Upper lobe of left lung (tissue), 6 donors: ENCODE results near the gene HAVCR1. TPM values are rescaled to one million over a fixed set of nuclear protein-coding genes. Genes with fewer than 3 reads are reported as not detected.
"Not testable (repeated sequence)": the region's sequence is repeated elsewhere in the genome, so short reads cannot be mapped to it uniquely, and the experiment has no call there.

Experiments used
- ATAC-seq, 2 donors: fragments of 200-7000 bp; cut with Tn5 transposase; one replicate each; pipeline ENCODE4 v1.9.1; 2022; ENCODE audit warnings: mild to moderate bottlenecking in 2 of 2, moderate library complexity in 2 of 2; ENCODE audit not compliant: low FRiP score in 2 of 2
- DNase-seq, 2 donors: peaks; one replicate each; pipeline ENCODE4 v3.0.0-alpha.2; 2019 to 2020
- H3K27ac ChIP-seq, 4 donors: fragments of 200-600 bp; sonication (generic); one replicate each; pipeline ENCODE4 v1.5.1; 2016 to 2019
- H3K27me3 ChIP-seq, 4 donors: fragments of 200-600 bp; sonication (generic); one replicate each; pipeline ENCODE4 v1.5.1; 2017 to 2019
- H3K36me3 ChIP-seq, 4 donors: fragments of 200-600 bp; sonication (generic); one replicate each; pipeline ENCODE4 v1.5.1; 2016 to 2019
- H3K4me1 ChIP-seq, 4 donors: fragments of 200-600 bp; sonication (generic); one replicate each; pipeline ENCODE4 v1.5.1; 2018 to 2019
- H3K4me3 ChIP-seq, 4 donors: fragments of 200-600 bp; sonication (generic); one replicate each; pipeline ENCODE4 v1.5.1; 2017 to 2019; ENCODE audit warnings: mild to moderate bottlenecking in 2 of 4, moderate library complexity in 1 of 4
- H3K9me3 ChIP-seq, 4 donors: fragments of 200-600 bp; sonication (generic); one replicate each; pipeline ENCODE4 v1.5.1; 2018 to 2019
- EP300 ChIP-seq, 4 donors: sonication (generic); formaldehyde crosslinking; IDR thresholded peaks; one replicate each; pipeline ENCODE4 v1.5.1; 2017; ENCODE audit warnings: antibody characterized with exemption in 4 of 4, control low read depth in 2 of 4
- POLR2A ChIP-seq, 4 donors: fragments of 450-650 bp; IDR thresholded peaks; one replicate each; pipeline ENCODE4 v1.5.1; 2016 to 2017; ENCODE audit warnings: antibody characterized with exemption in 4 of 4, mild to moderate bottlenecking in 2 of 4
- POLR2AphosphoS5 ChIP-seq, 2 donors: sonication (generic); formaldehyde crosslinking; IDR thresholded peaks; one replicate each; pipeline ENCODE4 v1.5.1; 2017; ENCODE audit warnings: antibody characterized with exemption in 2 of 2
- WGBS, 2 donors: methylation state at CpG; one replicate each; pipeline ENCODE4 v1.1.5; 2017 to 2018; 5-methylcytosine and 5-hydroxymethylcytosine counted together
- total RNA-seq, 6 donors: library from RNA; depleted of rRNA in 4 of 6; stranded (reverse); fragments of >200 nt in 4 of 6; gene quantifications; one replicate each; pipeline versions ENCODE4 v1.1.0 to v1.2.1, GENCODE V29; 2016 to 2021
- TF ChIP-seq, protein P1 (sequence below), 6 experiments: fragments of 450-650 bp in 4 of 6; fragments of 200-600 bp in 2 of 6; sonication (generic) in 2 of 6; IDR thresholded peaks; one replicate each; pipeline ENCODE4 v1.5.1; 2016 to 2019; ENCODE audit warnings: antibody characterized with exemption in 6 of 6
- donor health status: DM: no; HTN: no; CAD: no; lungs with moderate emphysema.
- donor health status: DM: no; HTN: yes; CAD: no; lungs with severe emphysema.

The HAVCR1 gene
- total RNA-seq, 6 donors from 2014 or later, result 0.34 to 4.2 (median 0.62) TPM; not detected in 2

DNA sequence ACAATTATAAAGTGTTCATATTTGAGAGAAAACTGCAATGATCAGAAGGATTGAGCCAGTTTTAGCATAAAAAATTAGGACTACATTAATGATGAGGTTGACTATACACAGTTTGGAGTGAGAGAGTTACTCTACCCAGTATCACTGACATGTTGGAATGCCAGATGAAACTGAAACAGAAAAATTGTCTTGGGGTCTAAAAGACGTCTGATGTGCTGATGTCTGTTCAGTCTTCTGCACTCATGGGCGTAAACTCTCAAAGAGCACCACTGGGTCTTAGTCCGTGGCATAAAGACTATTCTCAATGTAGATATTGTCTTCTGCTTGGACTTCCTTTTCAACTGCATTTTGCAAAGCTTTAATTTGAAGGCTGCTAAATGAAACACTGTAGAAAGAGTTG lies 29.5 kb downstream of the HAVCR1 start:
- Histone ChIP-seq H3K36me3 (no peaks in the 10 kb centered on the region), H3K27ac (no peak overlapping the region), H3K27me3 (no peaks in the 10 kb centered on the region), H3K4me1 (no peaks in the 10 kb centered on the region), H3K4me3 (no peak overlapping the region), H3K9me3 (no peaks in the 10 kb centered on the region)
- ATAC-seq, result no peak
- WGBS, 2 donors, result 58 to 71% methylated on average over 3 of the region's 3 CpGs
- TF ChIP-seq POLR2AphosphoS5 (IDR thresholded peaks at IDR 0.05), result no peak
- TF ChIP-seq, protein P1, sequence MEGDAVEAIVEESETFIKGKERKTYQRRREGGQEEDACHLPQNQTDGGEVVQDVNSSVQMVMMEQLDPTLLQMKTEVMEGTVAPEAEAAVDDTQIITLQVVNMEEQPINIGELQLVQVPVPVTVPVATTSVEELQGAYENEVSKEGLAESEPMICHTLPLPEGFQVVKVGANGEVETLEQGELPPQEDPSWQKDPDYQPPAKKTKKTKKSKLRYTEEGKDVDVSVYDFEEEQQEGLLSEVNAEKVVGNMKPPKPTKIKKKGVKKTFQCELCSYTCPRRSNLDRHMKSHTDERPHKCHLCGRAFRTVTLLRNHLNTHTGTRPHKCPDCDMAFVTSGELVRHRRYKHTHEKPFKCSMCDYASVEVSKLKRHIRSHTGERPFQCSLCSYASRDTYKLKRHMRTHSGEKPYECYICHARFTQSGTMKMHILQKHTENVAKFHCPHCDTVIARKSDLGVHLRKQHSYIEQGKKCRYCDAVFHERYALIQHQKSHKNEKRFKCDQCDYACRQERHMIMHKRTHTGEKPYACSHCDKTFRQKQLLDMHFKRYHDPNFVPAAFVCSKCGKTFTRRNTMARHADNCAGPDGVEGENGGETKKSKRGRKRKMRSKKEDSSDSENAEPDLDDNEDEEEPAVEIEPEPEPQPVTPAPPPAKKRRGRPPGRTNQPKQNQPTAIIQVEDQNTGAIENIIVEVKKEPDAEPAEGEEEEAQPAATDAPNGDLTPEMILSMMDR (IDR thresholded peaks at IDR 0.05), result no peak
- TF ChIP-seq POLR2A (IDR thresholded peaks at IDR 0.05), result no peak
- no peak for TF ChIP-seq EP300 (IDR thresholded peaks at IDR 0.05)
- DNase-seq, result no peak

DNA sequence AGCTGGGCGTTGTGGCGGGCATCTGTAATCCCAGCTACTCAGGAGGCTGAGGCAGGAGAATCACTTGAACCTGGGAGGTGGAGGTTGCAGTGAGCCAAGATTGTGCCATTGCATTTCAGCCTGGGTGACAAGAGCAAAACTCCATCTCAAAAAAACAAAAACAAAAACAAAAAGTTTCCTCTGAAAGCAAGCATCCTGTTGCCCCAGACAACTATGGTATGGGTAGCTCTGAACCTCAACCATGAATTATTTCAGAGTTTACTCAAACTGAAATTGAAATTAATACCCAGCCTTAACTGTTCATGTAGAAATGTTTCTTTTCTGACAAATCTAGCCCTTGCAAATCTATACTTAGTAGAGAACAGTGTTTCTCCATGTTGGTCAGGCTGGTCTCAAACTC lies 31.3 kb downstream of the HAVCR1 start:
- not testable (repeated sequence) for H3K4me1 ChIP-seq, H3K27ac ChIP-seq, ATAC-seq, H3K4me3 ChIP-seq, H3K27me3 ChIP-seq, DNase-seq, H3K36me3 ChIP-seq, H3K9me3 ChIP-seq
- 92 to 100% methylated on average over 2 of the region's 2 CpGs for WGBS, 2 donors

DNA sequence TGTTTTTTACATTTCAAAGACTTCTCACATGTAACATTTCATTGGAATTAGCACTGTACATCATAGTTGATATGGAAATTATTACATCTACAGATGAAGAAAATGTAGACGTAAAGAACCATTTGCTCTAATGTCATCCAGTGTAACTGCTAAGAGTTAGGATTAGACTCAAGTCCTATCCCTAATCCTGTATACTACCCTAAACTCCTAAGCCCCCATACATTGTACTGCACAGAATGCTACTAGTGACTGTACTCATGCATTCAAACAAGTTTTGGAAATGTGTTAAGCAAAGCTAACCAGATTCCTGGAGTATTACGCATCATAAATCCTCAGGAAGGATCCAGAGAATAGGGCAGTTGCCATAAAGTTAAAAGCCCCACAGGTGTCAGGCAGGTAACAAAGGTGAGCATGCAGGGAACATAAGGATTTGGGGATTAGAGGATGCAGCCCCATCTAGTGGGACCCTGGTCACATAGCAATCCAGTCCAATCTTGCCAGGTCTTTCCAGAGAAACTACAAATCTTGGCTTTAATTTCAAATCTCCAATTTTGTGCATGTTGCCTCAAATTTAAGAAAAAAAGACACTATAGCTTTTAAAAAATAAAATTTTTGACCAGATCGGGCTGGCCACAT lies 32.0 kb downstream of the HAVCR1 start:
- no peak overlapping the region for H3K4me3 ChIP-seq
- ATAC-seq, result no peak
- no peaks in the 10 kb centered on the region for H3K27me3 ChIP-seq
- no peak for TF ChIP-seq EP300 (IDR thresholded peaks at IDR 0.05)
- TF ChIP-seq POLR2A (IDR thresholded peaks at IDR 0.05), result no peak
- TF ChIP-seq, protein P1 (IDR thresholded peaks at IDR 0.05), result peak in 4 of 6 experiments; percentile 8 to 25 (median 12)
- no peak for TF ChIP-seq POLR2AphosphoS5 (IDR thresholded peaks at IDR 0.05)
- no peak overlapping the region for H3K27ac ChIP-seq
- H3K36me3 ChIP-seq, result no peaks in the 10 kb centered on the region
- H3K4me1 ChIP-seq, result no peaks in the 10 kb centered on the region
- WGBS, 2 donors, result 68 to 72% methylated on average over 3 of the region's 3 CpGs
- no peaks in the 10 kb centered on the region for H3K9me3 ChIP-seq
- DNase-seq, result no peak

DNA sequence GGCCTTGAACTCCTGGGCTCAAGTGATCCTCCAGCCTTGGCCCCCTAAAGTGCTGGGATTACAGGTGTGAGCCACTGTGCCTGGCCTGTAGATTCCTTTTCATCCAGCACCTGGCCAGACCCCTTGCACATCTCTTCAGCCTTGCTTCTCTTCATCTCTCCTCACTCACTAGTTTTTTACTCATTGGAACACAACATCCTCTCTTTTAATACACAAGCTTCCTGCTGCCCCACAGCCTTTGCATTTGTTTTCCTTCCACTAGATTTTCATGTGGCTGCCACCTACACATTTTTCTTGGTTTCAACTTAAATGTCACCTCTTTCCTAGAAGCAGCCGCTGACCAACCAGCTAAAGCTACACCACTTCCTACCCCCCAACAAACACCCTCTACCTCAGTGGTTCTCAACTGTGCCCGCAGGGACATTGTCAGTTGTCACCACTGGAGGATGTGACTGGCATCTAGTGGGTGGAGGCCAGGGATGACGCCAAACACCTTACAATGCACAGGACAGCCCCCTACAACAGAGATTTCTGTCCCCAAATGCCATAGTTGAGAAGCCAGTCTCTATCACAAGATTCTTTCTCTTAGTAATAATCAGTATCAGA lies 33.7 kb downstream of the HAVCR1 start:
- H3K4me1 ChIP-seq, result no peaks in the 10 kb centered on the region
- ATAC-seq (peak in 1 of 2 donors; percentile 31), DNase-seq (peak in 1 of 2 donors; percentile 28)
- no peaks in the 10 kb centered on the region for H3K9me3 ChIP-seq
- H3K27ac ChIP-seq, result no peak overlapping the region
- no peaks in the 10 kb centered on the region for H3K36me3 ChIP-seq
- no peak overlapping the region for H3K4me3 ChIP-seq
- TF ChIP-seq POLR2AphosphoS5 (IDR thresholded peaks at IDR 0.05) (peak in 1 of 2 donors; percentile 16), POLR2A (IDR thresholded peaks at IDR 0.05) (no peak), EP300 (IDR thresholded peaks at IDR 0.05) (no peak)
- TF ChIP-seq, protein P1 (IDR thresholded peaks at IDR 0.05), result no peak
- H3K27me3 ChIP-seq, result no peaks in the 10 kb centered on the region
- WGBS, 2 donors, result 78 to 85% methylated on average over 3 of the region's 3 CpGs

DNA sequence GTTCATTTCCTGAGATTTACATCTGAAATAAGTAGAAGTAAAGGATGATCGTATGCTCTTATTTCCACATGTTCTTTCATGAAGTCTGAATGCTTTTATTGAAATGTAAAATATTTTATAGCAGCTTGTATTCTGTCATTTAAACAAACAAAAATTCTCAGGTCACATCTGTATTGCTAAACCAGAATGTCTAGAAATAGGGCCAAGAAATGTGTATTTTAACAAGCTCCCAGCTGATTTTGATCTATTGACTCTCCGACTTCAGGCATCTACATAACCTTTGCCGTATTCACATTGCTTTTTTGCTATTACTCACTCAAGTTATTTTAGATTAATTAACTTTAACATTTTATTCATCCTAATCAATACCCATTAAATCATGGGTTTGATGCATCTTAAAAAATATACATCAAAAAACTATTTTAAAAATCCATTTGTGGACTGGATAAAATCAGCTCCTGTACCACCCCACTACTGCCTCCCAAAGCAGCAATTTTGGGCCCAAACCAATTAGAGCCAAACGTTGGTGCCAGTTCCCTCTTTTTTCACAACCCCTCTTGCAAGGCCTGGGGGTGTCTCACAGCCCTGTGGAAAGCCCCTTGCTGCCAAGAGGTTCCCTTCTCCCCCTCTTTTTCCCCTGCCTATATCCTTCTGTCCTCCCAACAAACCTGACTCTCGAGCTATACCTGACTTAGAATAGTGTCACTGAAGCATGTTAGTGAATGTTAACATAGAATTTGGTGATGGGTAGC lies 34.5 kb downstream of the HAVCR1 start:
- Histone ChIP-seq H3K27me3 (no peaks in the 10 kb centered on the region), H3K27ac (no peak overlapping the region), H3K4me3 (no peak overlapping the region), H3K9me3 (no peaks in the 10 kb centered on the region), H3K36me3 (no peaks in the 10 kb centered on the region), H3K4me1 (no peaks in the 10 kb centered on the region)
- DNase-seq (no peak), ATAC-seq (no peak)
- WGBS, 2 donors, result 72 to 75% methylated on average over 5 of the region's 5 CpGs
- no peak for TF ChIP-seq POLR2A (IDR thresholded peaks at IDR 0.05)
- TF ChIP-seq POLR2AphosphoS5 (IDR thresholded peaks at IDR 0.05), result no peak
- TF ChIP-seq, protein P1 (IDR thresholded peaks at IDR 0.05), result no peak
- no peak for TF ChIP-seq EP300 (IDR thresholded peaks at IDR 0.05)
